Measurements from ENCODE around the gene CD6.

GRCh38 chr11:60970890-60971289 lies 590 bp upstream of the CD6 start:
- TF ChIP-seq EZH2 (IDR thresholded peaks at IDR 0.05; ENCODE audit: borderline replicate concordance, control insufficient read depth, low read depth, low read length) (no peak), POLR2A (IDR thresholded peaks at IDR 0.05; ENCODE audit: low read depth, low read length) (no peak), CREM (IDR thresholded peaks at IDR 0.05; ENCODE audit: low read depth) (no peak), RBBP5 (conservative IDR thresholded peaks at IDR 0.05) (no peak)
